ENCODE measurements around the gene C4BPA.

Gene C4BPA

GRCh38 chr1:207063014-207063413, 41.0 kb upstream of the C4BPA start:
- Histone ChIP-seq H2AFZ (ENCODE audit: low read length) (no peak overlapping the region), H3K9me3 (replicated peaks; ENCODE audit: insufficient read depth, low read length) (no peaks in the 10 kb centered on the region), H3K27me3 (replicated peaks; ENCODE audit: insufficient read depth, low read length) (no peaks in the 10 kb centered on the region), H3K9ac (ENCODE audit: low read length) (no peak overlapping the region), H3K4me3 (ENCODE audit: low read length) (no peak overlapping the region), H3K9me2 (replicated peaks; ENCODE audit: insufficient read depth, low read length) (no peaks in the 10 kb centered on the region), H3F3A (ENCODE audit: insufficient read depth, low read length) (peaks cover 15% of the 10 kb centered on the region), H3K4me2 (ENCODE audit: low read depth, low read length) (no peak overlapping the region), H3K27ac (ENCODE audit: low read length) (no peak overlapping the region), H3K79me2 (ENCODE audit: low read length) (no peaks in the 10 kb centered on the region), H4K20me1 (ENCODE audit: insufficient read depth, low read length) (no peaks in the 10 kb centered on the region), H3K36me3 (replicated peaks; ENCODE audit: insufficient read depth, low read length) (no peaks in the 10 kb centered on the region), H3K4me1 (ENCODE audit: low read length) (peaks cover 19% of the 10 kb centered on the region)
- TF ChIP-seq EZH2phosphoT487 (IDR thresholded peaks at IDR 0.05; ENCODE audit: low read length) (no peak), CTCF (IDR thresholded peaks at IDR 0.05; ENCODE audit: low read length) (no peak), EZH2 (optimal IDR thresholded peaks at IDR 0.05; ENCODE audit: low read depth, low read length) (no peak)
- DNase-seq, result no peak

- Histone ChIP-seq H3K9ac (ENCODE audit: low read length) (no peak overlapping the region), H3K27me3 (replicated peaks; ENCODE audit: insufficient read depth, low read length) (no peaks in the 10 kb centered on the region), H3K9me3 (replicated peaks; ENCODE audit: insufficient read depth, low read length) (no peaks in the 10 kb centered on the region), H3K79me2 (ENCODE audit: low read length) (no peaks in the 10 kb centered on the region), H4K20me1 (ENCODE audit: insufficient read depth, low read length) (no peaks in the 10 kb centered on the region), H3K9me2 (replicated peaks; ENCODE audit: insufficient read depth, low read length) (no peaks in the 10 kb centered on the region), H3K36me3 (replicated peaks; ENCODE audit: insufficient read depth, low read length) (no peaks in the 10 kb centered on the region), H3K4me3 (ENCODE audit: low read length) (no peak overlapping the region), H3K4me2 (ENCODE audit: low read depth, low read length) (no peak overlapping the region), H3K4me1 (ENCODE audit: low read length) (peaks cover 6% of the 10 kb centered on the region), H3K27ac (ENCODE audit: low read length) (no peak overlapping the region), H3F3A (ENCODE audit: insufficient read depth, low read length) (peaks cover under 1% of the 10 kb centered on the region; the same call in 1 of the 2 replicates), H2AFZ (ENCODE audit: low read length) (no peak overlapping the region)
- TF ChIP-seq EZH2 (optimal IDR thresholded peaks at IDR 0.05; ENCODE audit: low read depth, low read length) (no peak), CTCF (IDR thresholded peaks at IDR 0.05; ENCODE audit: low read length) (no peak), EZH2phosphoT487 (IDR thresholded peaks at IDR 0.05; ENCODE audit: low read length) (no peak)
- no peak for DNase-seq
Measured at GRCh38 chr1:207064561-207064960, 39.5 kb upstream of the C4BPA start.

GRCh38 chr1:207067185-207067584, 36.8 kb upstream of the C4BPA start:
- DNase-seq, result no peak
- no peak for TF ChIP-seq EZH2phosphoT487 (IDR thresholded peaks at IDR 0.05; ENCODE audit: low read length)
- no peak for TF ChIP-seq EZH2 (optimal IDR thresholded peaks at IDR 0.05; ENCODE audit: low read depth, low read length)
- TF ChIP-seq CTCF (IDR thresholded peaks at IDR 0.05; ENCODE audit: low read length), result no peak
- Histone ChIP-seq H3K9me3 (replicated peaks; ENCODE audit: insufficient read depth, low read length) (no peaks in the 10 kb centered on the region), H3K9me2 (replicated peaks; ENCODE audit: insufficient read depth, low read length) (no peaks in the 10 kb centered on the region), H3K36me3 (replicated peaks; ENCODE audit: insufficient read depth, low read length) (no peaks in the 10 kb centered on the region), H3K27ac (ENCODE audit: low read length) (no peak overlapping the region), H3K79me2 (ENCODE audit: low read length) (no peaks in the 10 kb centered on the region), H3K27me3 (replicated peaks; ENCODE audit: insufficient read depth, low read length) (no peaks in the 10 kb centered on the region), H3K4me2 (ENCODE audit: low read depth, low read length) (no peak overlapping the region), H4K20me1 (ENCODE audit: insufficient read depth, low read length) (no peaks in the 10 kb centered on the region), H3K9ac (ENCODE audit: low read length) (no peak overlapping the region), H2AFZ (ENCODE audit: low read length) (no peak overlapping the region), H3F3A (ENCODE audit: insufficient read depth, low read length) (no peaks in the 10 kb centered on the region), H3K4me1 (ENCODE audit: low read length) (peaks cover 3% of the 10 kb centered on the region; the same call in 1 of the 2 replicates), H3K4me3 (ENCODE audit: low read length) (no peak overlapping the region)
